Testis (tissue), 2 donors: ENCODE data around the gene DDIAS.
"Not testable (repeated sequence)": the region's sequence is repeated elsewhere in the genome, so short reads cannot be mapped to it uniquely, and the experiment has no call there.

ENCODE experiments used
- POLR2A ChIP-seq: fragments of 450-650 bp; IDR thresholded peaks from one replicate; pipeline ENCODE4 v1.6.1; 2017; ENCODE audit warnings: antibody characterized with exemption, mild to moderate bottlenecking, moderate library complexity
- TF ChIP-seq, protein P1 (sequence below), 3 experiments: fragments of 450-650 bp in 2 of 3; fragments of 200-600 bp in 1 of 3; sonication (generic) in 1 of 3; IDR thresholded peaks; one replicate each; pipeline ENCODE4 v1.5.1; 2016 to 2019; ENCODE audit warnings: antibody characterized with exemption in 3 of 3, mild to moderate bottlenecking in 2 of 3, moderate library complexity in 1 of 3

DNA sequence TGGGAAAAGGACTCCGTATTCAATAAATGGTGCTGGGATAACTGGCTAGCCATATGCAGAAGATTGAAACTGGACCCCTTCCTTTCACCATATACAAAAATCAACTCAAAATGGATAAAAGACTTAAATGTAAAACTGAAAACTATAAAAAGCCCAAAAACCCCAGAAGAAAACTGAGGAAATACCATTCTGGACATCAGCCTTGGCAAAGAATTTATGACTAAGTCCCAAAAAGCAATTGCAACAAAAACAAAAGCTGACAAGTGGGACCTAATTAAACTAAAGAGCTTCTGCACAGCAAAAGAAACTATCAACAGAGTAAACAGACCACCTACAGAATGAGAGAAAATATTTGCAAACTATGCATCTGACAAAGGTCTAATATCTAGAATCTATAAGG, 46.6 kb upstream of the DDIAS start:
- not testable (repeated sequence) for TF ChIP-seq POLR2A
- TF ChIP-seq, protein P1, sequence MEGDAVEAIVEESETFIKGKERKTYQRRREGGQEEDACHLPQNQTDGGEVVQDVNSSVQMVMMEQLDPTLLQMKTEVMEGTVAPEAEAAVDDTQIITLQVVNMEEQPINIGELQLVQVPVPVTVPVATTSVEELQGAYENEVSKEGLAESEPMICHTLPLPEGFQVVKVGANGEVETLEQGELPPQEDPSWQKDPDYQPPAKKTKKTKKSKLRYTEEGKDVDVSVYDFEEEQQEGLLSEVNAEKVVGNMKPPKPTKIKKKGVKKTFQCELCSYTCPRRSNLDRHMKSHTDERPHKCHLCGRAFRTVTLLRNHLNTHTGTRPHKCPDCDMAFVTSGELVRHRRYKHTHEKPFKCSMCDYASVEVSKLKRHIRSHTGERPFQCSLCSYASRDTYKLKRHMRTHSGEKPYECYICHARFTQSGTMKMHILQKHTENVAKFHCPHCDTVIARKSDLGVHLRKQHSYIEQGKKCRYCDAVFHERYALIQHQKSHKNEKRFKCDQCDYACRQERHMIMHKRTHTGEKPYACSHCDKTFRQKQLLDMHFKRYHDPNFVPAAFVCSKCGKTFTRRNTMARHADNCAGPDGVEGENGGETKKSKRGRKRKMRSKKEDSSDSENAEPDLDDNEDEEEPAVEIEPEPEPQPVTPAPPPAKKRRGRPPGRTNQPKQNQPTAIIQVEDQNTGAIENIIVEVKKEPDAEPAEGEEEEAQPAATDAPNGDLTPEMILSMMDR (IDR thresholded peaks at IDR 0.05), result not testable (repeated sequence)
